Smooth muscle cell (in vitro differentiated cells): ENCODE data around the gene MS4A7. TPM values are rescaled to one million over a fixed set of nuclear protein-coding genes. Genes with fewer than 3 reads are reported as not detected.

Experiments used
- DNase-seq: peaks from one replicate; lab custom pipeline; 2025; ENCODE audit not compliant: unreplicated experiment; lab: John Stamatoyannopoulos, UW
- H2AFZ ChIP-seq: fragments of 200-600 bp; sonication (generic); 2 replicates; pipeline ENCODE4 v1.6.0; 2016; ENCODE audit warnings: antibody characterized with exemption, low read depth, mild to moderate bottlenecking
- H3F3A ChIP-seq: fragments of 200-600 bp; sonication (generic); 2 replicates; pipeline ENCODE4 v1.6.0; 2017; ENCODE audit warnings: antibody characterized with exemption, low read depth
- H3K27ac ChIP-seq: fragments of 200-600 bp; sonication (generic); 2 replicates; pipeline ENCODE4 v1.5.1; 2016; ENCODE audit warnings: low read depth, mild to moderate bottlenecking
- H3K27me3 ChIP-seq: fragments of 200-600 bp; sonication (generic); 2 replicates; pipeline ENCODE4 v1.6.1; 2016; ENCODE audit warnings: low read depth, mild to moderate bottlenecking
- H3K36me3 ChIP-seq: fragments of 200-600 bp; sonication (generic); 2 replicates; pipeline ENCODE4 v1.5.1; 2016; ENCODE audit warnings: low read depth
- H3K4me1 ChIP-seq: fragments of 200-600 bp; sonication (generic); 2 replicates; pipeline ENCODE4 v1.5.1; 2016; ENCODE audit warnings: low read depth
- H3K4me2 ChIP-seq: fragments of 200-600 bp; sonication (generic); 2 replicates; pipeline ENCODE4 v1.6.0; 2016; ENCODE audit warnings: mild to moderate bottlenecking
- H3K4me3 ChIP-seq: fragments of 200-600 bp; sonication (generic); 2 replicates; pipeline ENCODE4 v1.5.1; 2016; ENCODE audit warnings: mild to moderate bottlenecking
- H3K79me2 ChIP-seq: fragments of 200-600 bp; sonication (generic); 2 replicates; pipeline ENCODE4 v1.6.0; 2016; ENCODE audit warnings: low read depth, mild to moderate bottlenecking
- H3K9ac ChIP-seq: fragments of 200-600 bp; sonication (generic); 2 replicates; pipeline ENCODE4 v1.6.0; 2016; ENCODE audit warnings: low read depth
- H3K9me3 ChIP-seq: fragments of 200-600 bp; sonication (generic); replicated peaks from 2 replicates; pipeline ENCODE4 v1.5.1; 2016; ENCODE audit warnings: low read depth
- H4K20me1 ChIP-seq: fragments of 200-600 bp; sonication (generic); 2 replicates; pipeline ENCODE4 v1.6.0; 2016; ENCODE audit warnings: low read depth
- WGBS: methylation state at CpG from one replicate; pipeline ENCODE4 v1.1.7; 2016; ENCODE audit warnings: low lambda C conversion rate; 5-methylcytosine and 5-hydroxymethylcytosine counted together
- polyA plus RNA-seq: library from polyadenylated mRNA; unstranded; fragments of >200 nt; fragmentation: Nextera tagmentation; extraction: Ambion mirVana; gene quantifications from 2 replicates; pipeline ENCODE4 v1.2.1, GENCODE V29; 2016
- total RNA-seq: library from RNA; depleted of rRNA; stranded (reverse); fragments of >200 nt; gene quantifications from 2 replicates; pipeline ENCODE4 v1.2.3, GENCODE V29; 2014
- TF ChIP-seq, protein P1 (sequence below): fragments of 200-600 bp; sonication (generic); IDR thresholded peaks from 2 replicates; pipeline ENCODE4 v1.5.1; 2017; ENCODE audit warnings: borderline replicate concordance, mild to moderate bottlenecking, antibody characterized with exemption; ENCODE audit not compliant: insufficient read depth, poor library complexity, severe bottlenecking

Gene MS4A7
- total and polyA plus RNA-seq, 2 experiments from 2014 or later: not detected

DNA sequence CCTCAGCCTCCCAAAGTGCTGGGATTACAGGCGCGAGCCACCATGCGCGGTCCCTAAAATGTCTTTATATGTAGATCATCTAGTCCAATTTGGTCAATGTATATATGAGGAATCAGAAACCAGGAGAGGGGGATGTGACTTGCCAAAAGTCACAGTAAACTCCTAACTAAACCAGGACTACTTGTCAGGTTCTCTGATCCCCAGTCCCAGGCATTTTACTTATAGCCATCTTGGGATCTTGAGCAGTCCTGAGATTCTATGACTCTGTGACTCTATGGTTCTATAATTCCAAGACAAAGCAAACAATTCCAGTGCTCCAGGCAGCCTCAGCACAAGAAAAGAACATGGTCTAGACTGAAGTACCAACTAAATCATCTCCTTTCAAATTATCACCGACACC, 50.9 kb downstream of the MS4A7 start, which contains the start of gene MS4A5:
TSS of gene MS4A5 (plus strand) at position 301 of the 400 bp plus-strand sequence. CDS start 103 bp downstream, outside the sequence.
- no peaks in the 10 kb centered on the region for H3K36me3 ChIP-seq
- TF ChIP-seq, protein P1, sequence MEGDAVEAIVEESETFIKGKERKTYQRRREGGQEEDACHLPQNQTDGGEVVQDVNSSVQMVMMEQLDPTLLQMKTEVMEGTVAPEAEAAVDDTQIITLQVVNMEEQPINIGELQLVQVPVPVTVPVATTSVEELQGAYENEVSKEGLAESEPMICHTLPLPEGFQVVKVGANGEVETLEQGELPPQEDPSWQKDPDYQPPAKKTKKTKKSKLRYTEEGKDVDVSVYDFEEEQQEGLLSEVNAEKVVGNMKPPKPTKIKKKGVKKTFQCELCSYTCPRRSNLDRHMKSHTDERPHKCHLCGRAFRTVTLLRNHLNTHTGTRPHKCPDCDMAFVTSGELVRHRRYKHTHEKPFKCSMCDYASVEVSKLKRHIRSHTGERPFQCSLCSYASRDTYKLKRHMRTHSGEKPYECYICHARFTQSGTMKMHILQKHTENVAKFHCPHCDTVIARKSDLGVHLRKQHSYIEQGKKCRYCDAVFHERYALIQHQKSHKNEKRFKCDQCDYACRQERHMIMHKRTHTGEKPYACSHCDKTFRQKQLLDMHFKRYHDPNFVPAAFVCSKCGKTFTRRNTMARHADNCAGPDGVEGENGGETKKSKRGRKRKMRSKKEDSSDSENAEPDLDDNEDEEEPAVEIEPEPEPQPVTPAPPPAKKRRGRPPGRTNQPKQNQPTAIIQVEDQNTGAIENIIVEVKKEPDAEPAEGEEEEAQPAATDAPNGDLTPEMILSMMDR: no peak
- H3K4me1 ChIP-seq: no peaks in the 10 kb centered on the region
- no peak for DNase-seq
- H3K27me3 ChIP-seq: no peaks in the 10 kb centered on the region
- 94% methylated on average over 5 of the region's 5 CpGs for WGBS
- H3K4me2 ChIP-seq: no peak within 1 kb of the TSS
- H3K27ac ChIP-seq: no peak within 1 kb of the TSS
- no peaks in the 10 kb centered on the region for H3K79me2 ChIP-seq
- no peaks in the 10 kb centered on the region for H3F3A ChIP-seq
- no peaks in the 10 kb centered on the region for H4K20me1 ChIP-seq
- H2AFZ ChIP-seq: no peak within 1 kb of the TSS
- no peaks in the 10 kb centered on the region for H3K9me3 ChIP-seq
- H3K9ac ChIP-seq: no peak within 1 kb of the TSS
- H3K4me3 ChIP-seq: no peak within 1 kb of the TSS

DNA sequence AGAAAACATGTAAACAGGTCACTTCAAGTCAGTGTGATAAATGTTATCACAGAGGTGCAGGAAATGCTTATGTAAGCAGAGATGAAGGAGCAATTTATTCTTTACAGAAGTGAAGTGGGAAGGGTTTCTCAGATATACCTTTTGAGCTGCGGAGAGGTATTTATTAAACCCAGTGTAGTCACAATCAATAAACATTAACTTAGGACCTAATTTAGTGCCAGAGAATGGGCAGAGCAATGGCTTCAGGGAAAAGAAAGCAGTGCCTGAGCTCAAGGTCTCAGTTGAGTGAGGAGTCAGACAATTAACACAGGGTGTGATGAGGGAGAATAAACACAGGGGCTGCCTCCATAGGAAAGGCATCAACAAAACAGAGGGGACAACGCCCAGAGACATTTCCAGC, 52.9 kb downstream of the MS4A7 start:
- Histone ChIP-seq H3K9me3 (no peaks in the 10 kb centered on the region), H3K4me3 (no peak overlapping the region), H3F3A (no peaks in the 10 kb centered on the region), H2AFZ (no peak overlapping the region), H3K27ac (no peak overlapping the region), H3K27me3 (no peaks in the 10 kb centered on the region), H3K9ac (no peak overlapping the region), H3K36me3 (no peaks in the 10 kb centered on the region), H3K79me2 (no peaks in the 10 kb centered on the region), H3K4me2 (no peak overlapping the region), H4K20me1 (no peaks in the 10 kb centered on the region), H3K4me1 (no peaks in the 10 kb centered on the region)
- TF ChIP-seq, protein P1: no peak
- 72% methylated on average over 2 of the region's 2 CpGs for WGBS
- DNase-seq: no peak

DNA sequence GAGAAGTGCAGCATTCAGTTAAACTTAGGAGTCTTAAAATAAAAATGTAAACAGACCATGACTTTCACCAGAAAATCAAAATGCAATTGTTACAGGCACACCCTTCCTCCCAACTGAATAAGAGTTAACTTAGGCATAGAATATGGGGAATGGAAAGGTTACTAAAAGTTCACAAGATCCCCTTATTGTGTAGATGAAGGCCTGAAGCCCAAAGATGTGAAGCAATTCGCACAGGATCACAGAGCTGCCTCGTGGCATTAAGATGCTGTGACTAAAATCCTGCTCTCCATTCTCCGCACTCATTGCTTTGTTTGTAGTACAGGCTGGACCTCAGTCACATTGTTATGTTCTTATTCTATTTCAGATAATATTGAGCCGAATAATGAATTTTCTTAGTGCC, 55.1 kb downstream of the MS4A7 start:
- Histone ChIP-seq H3K36me3 (no peaks in the 10 kb centered on the region), H3K4me1 (no peaks in the 10 kb centered on the region), H3K9me3 (no peaks in the 10 kb centered on the region), H3K4me3 (no peak overlapping the region), H3K27me3 (no peaks in the 10 kb centered on the region), H3K4me2 (no peak overlapping the region), H2AFZ (no peak overlapping the region), H4K20me1 (no peaks in the 10 kb centered on the region), H3F3A (no peaks in the 10 kb centered on the region), H3K27ac (no peak overlapping the region), H3K79me2 (no peaks in the 10 kb centered on the region), H3K9ac (no peak overlapping the region)
- TF ChIP-seq, protein P1: no peak
- 74% methylated on average over 4 of the region's 4 CpGs for WGBS
- no peak for DNase-seq

Other genes with a start within 250 kb of the MS4A7 start
- not detected in 2 replicates for gene MS4A6A, start 195.4 kb upstream of the MS4A7 start, total RNA-seq
- not detected in 2 replicates for gene MS4A6A, start 195.4 kb upstream of the MS4A7 start, polyA plus RNA-seq
- not detected in 2 replicates for gene MS4A4E, start 135.4 kb upstream of the MS4A7 start, total RNA-seq
- 0.26 TPM in 1 of 2 replicates, not detected in the other for gene MS4A4E, start 135.4 kb upstream of the MS4A7 start, polyA plus RNA-seq
- gene MS4A4A, start 97.9 kb upstream of the MS4A7 start, total RNA-seq: not detected in 2 replicates
- gene MS4A4A, start 97.9 kb upstream of the MS4A7 start, polyA plus RNA-seq: not detected in 2 replicates
- gene MS4A6E, start 51.3 kb upstream of the MS4A7 start, total RNA-seq: not detected in 2 replicates
- gene MS4A6E, start 51.3 kb upstream of the MS4A7 start, polyA plus RNA-seq: not detected in 2 replicates
- gene MS4A14, start 17.9 kb downstream of the MS4A7 start, total RNA-seq: not detected in 2 replicates
- gene MS4A14, start 17.9 kb downstream of the MS4A7 start, polyA plus RNA-seq: not detected in 2 replicates
- not detected in 2 replicates for gene MS4A5, start 51.0 kb downstream of the MS4A7 start, total RNA-seq
- gene MS4A5, start 51.0 kb downstream of the MS4A7 start, polyA plus RNA-seq: not detected in 2 replicates
- not detected in 2 replicates for gene MS4A1, start 77.3 kb downstream of the MS4A7 start, total RNA-seq
- not detected in 2 replicates for gene MS4A1, start 77.3 kb downstream of the MS4A7 start, polyA plus RNA-seq
- not detected in 2 replicates for gene MS4A12, start 114.2 kb downstream of the MS4A7 start, total RNA-seq
- not detected in 2 replicates for gene MS4A12, start 114.2 kb downstream of the MS4A7 start, polyA plus RNA-seq
- not detected in 2 replicates for gene MS4A13, start 136.9 kb downstream of the MS4A7 start, total RNA-seq
- gene MS4A13, start 136.9 kb downstream of the MS4A7 start, polyA plus RNA-seq: not detected in 2 replicates